Choroid plexus epithelial cell (primary cell): ENCODE results near the gene FIGN.

Experiments
- DNase-seq: peaks from one replicate; pipeline ENCODE4 v3.0.0-alpha.2; 2010; ENCODE audit warnings: low read depth
- H3K4me3 ChIP-seq: 2 replicates; pipeline ENCODE4 v1.5.1; 2011; ENCODE audit warnings: low read depth, mild to moderate bottlenecking, control low read depth, low read length, moderate library complexity
- CTCF ChIP-seq: conservative IDR thresholded peaks from 2 replicates; pipeline ENCODE4 v1.5.1; 2011; ENCODE audit warnings: low read depth, mild to moderate bottlenecking, control low read depth, inconsistent platforms, low read length, moderate library complexity

The FIGN gene

GRCh38 chr2:163719331-163719730 lies 16.5 kb downstream of the FIGN start:
- TF ChIP-seq CTCF = no peak
- no peak overlapping the region for H3K4me3 ChIP-seq
- DNase-seq = no peak

DNA sequence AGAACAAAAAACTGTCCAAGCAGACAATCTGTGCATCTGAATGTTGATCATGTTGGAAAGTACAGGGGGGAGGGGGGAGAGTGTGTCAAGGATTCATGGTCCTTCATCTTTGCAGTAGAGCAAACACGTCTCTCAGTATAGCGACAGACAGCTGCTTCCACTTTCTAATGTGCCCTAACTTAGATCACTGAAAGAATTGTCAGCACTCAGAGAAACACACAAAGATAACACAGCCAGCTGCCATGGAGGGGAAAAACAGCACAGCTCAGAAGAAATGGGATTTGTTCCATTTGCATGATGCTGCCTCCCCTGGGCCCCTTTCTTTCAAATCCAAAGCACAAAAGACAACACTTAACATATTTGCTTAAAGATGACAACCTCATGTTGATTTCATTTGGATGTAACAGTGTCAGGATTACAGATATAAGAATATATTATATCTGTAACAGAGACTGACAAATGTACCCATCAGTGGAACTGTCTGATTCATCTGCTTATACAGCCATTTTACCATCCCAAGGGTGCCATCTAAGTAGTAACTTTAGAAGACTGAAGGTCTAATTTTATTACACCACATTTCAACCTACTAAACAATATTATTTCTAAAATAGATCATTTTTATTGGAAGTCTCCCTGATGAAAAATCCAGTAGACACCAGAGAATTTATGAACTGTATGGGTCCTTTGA lies 17.7 kb downstream of the FIGN start:
- no peak overlapping the region for H3K4me3 ChIP-seq
- no peak for DNase-seq
- no peak for TF ChIP-seq CTCF

- H3K4me3 ChIP-seq = no peak overlapping the region
- no peak for DNase-seq
- no peak for TF ChIP-seq CTCF
Observed at GRCh38 chr2:163717515-163717914, 18.3 kb downstream of the FIGN start.

DNA sequence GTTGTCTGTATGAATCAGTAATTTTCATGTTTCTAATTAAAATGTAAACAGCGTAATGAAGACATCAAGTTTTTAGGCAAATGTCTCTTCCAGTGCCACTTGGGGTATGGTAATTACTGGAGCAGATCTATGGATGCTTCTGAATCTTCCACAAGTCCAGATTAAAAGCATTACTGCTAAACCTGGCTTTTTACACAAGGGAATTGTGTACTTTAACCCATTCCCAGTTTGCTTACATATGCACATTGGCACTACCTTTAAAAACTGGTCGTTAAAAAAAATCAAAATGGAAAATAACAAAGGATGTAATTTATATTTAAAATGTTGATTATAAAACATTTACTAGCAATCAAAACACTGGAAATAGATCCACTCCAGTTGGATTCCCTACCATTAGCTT lies 19.7 kb downstream of the FIGN start:
- no peak overlapping the region for H3K4me3 ChIP-seq
- TF ChIP-seq CTCF = no peak
- DNase-seq = no peak

DNA sequence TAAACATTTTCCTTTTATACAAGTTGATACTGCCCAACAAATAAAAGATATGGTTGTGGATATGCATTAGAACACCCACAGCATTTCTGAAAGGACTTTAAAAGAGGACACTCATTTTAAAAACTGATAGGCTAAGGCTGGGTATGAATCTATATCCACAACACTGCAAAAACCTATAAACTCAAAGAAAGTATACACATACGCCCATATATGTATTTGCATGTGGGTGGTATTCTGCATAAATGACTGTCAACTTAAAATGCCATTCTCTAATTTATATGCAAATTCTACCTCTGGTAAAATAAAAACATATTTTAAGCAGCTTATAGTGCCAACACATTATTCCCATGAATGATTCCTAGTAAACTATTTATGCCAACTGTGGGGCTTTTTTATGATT lies 20.1 kb downstream of the FIGN start:
- no peak for TF ChIP-seq CTCF
- DNase-seq = no peak
- H3K4me3 ChIP-seq = no peak overlapping the region

DNA sequence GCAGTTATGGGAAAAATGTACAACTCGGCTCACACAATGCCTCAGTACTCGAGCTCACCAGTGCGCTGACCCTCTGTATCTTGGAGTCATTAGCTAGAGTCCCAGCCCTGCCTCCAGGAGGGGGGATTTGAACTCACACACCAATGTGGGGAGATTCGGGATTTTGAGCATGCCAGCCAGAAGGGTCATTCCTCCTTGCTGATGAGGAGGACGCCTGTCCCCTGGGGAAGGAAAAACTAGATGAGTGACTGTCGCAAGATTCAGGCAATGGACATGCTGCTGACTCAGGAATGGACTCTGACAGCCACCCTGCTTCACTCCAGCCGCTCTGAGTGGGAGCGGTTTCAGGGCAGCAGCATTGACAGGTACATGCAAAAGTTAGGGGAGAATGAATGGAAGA lies 20.6 kb downstream of the FIGN start:
- H3K4me3 ChIP-seq = no peak overlapping the region
- TF ChIP-seq CTCF = no peak

More for the DNA sequence above, 20.6 kb downstream of the FIGN start:
- DNase-seq = no peak
